CD8-positive, alpha-beta memory T cell (primary cell): ENCODE results near the gene TP73. TPM values are rescaled to one million over a fixed set of nuclear protein-coding genes. Genes with fewer than 3 reads are reported as not detected.

ENCODE experiments used
- CTCF ChIA-PET: fragments of 350-600 bp; sonication (Branson Sonifier 250); formaldehyde crosslinking; loops from one replicate; lab custom pipeline; 2021; ENCODE audit warnings: antibody characterized with exemption; lab: Charles Lee
- POLR2A ChIA-PET: fragments of 350-600 bp; sonication (Branson Sonifier 250); formaldehyde crosslinking; loops from one replicate; lab custom pipeline; 2021; ENCODE audit warnings: antibody characterized with exemption; lab: Charles Lee
- DNase-seq, 5 donors: peaks; one replicate each; pipeline versions ENCODE4 v3.0.0 to v3.0.0-alpha.2; 2020 to 2022; ENCODE audit warnings: mixed read lengths in 1 of 5
- H3K27ac ChIP-seq: one replicate; pipeline ENCODE4 v1.7.0; 2013; ENCODE audit warnings: low read depth, mild to moderate bottlenecking, low read length, moderate library complexity
- H3K27me3 ChIP-seq: 2 replicates; pipeline ENCODE4 v1.7.0; 2013; ENCODE audit warnings: low read length, mild to moderate bottlenecking; ENCODE audit not compliant: insufficient read depth, poor library complexity, severe bottlenecking
- H3K36me3 ChIP-seq: 2 replicates; pipeline ENCODE4 v1.7.0; 2013; ENCODE audit warnings: mild to moderate bottlenecking, low read length, moderate library complexity; ENCODE audit not compliant: insufficient read depth
- H3K4me1 ChIP-seq: 2 replicates; pipeline ENCODE4 v1.7.0; 2013; ENCODE audit warnings: mild to moderate bottlenecking, low read length, moderate library complexity; ENCODE audit not compliant: insufficient read depth
- H3K4me3 ChIP-seq: 2 replicates; pipeline ENCODE4 v1.7.0; 2013; ENCODE audit warnings: mild to moderate bottlenecking, low read length
- H3K9me3 ChIP-seq: 2 replicates; pipeline ENCODE4 v1.7.0; 2013; ENCODE audit warnings: mild to moderate bottlenecking, low read length
- H3K27ac Mint-ChIP-seq, 8 donors: one replicate each; pipeline ENCODE4 v1.8.0; 2020 to 2021; ENCODE audit warnings: mixed read lengths in 8 of 8, mild to moderate bottlenecking in 6 of 8, inconsistent platforms in 3 of 8, moderate library complexity in 3 of 8
- H3K27me3 Mint-ChIP-seq, 2 donors: one replicate each; pipeline ENCODE4 v1.8.0; 2020 to 2021; ENCODE audit warnings: mixed read lengths in 2 of 2, mild to moderate bottlenecking in 1 of 2, moderate library complexity in 1 of 2
- H3K36me3 Mint-ChIP-seq, 3 donors: one replicate each; pipeline ENCODE4 v1.8.0; 2020 to 2021; ENCODE audit warnings: mixed read lengths in 3 of 3, inconsistent platforms in 1 of 3, mild to moderate bottlenecking in 1 of 3
- H3K4me1 Mint-ChIP-seq, 3 donors: one replicate each; pipeline ENCODE4 v1.8.0; 2020 to 2021; ENCODE audit warnings: mixed read lengths in 3 of 3, inconsistent platforms in 1 of 3, mild to moderate bottlenecking in 1 of 3
- H3K4me3 Mint-ChIP-seq, 7 donors: one replicate each; pipeline ENCODE4 v1.8.0; 2020 to 2021; ENCODE audit warnings: mixed read lengths in 7 of 7, mild to moderate bottlenecking in 6 of 7, moderate library complexity in 4 of 7, inconsistent platforms in 2 of 7
- H3K9me3 Mint-ChIP-seq, 5 donors: one replicate each; pipeline ENCODE4 v1.8.0; 2020 to 2022; ENCODE audit warnings: mixed read lengths in 5 of 5, mild to moderate bottlenecking in 3 of 5, moderate library complexity in 2 of 5, inconsistent platforms in 1 of 5
- polyA plus RNA-seq: library from polyadenylated mRNA; unstranded; fragments of 300-500 nt; fragmentation: Illumina TruSeq; gene quantifications from one replicate; pipeline ENCODE4 v1.2.3, GENCODE V29; 2021
- total RNA-seq, 2 experiments: library from RNA; stranded (reverse); gene quantifications; one replicate each; pipeline ENCODE4 v1.2.3, GENCODE V29; 2021

The TP73 gene
- total and polyA plus RNA-seq, 3 experiments from 2014 or later, result 0.20 to 0.63 (median 0.49) TPM

GRCh38 chr1:3749512-3749911 is 97.2 kb downstream of the TP73 start:
- no peaks in the 10 kb centered on the region for H3K9me3 Mint-ChIP-seq
- POLR2A ChIA-PET, result no interaction called here
- H3K27ac Mint-ChIP-seq, result no peak overlapping the region

GRCh38 chr1:3750741-3751140 is 98.4 kb downstream of the TP73 start:
- Histone ChIP-seq H3K4me3 (no peak overlapping the region), H3K9me3 (no peaks in the 10 kb centered on the region), H3K4me1 (peaks cover 9% of the 10 kb centered on the region), H3K27ac (no peak overlapping the region), H3K27me3 (no peaks in the 10 kb centered on the region), H3K36me3 (no peaks in the 10 kb centered on the region)
- ChIA-PET POLR2A (no interaction called here), CTCF (no interaction called here)
- Mint-ChIP-seq H3K4me3 (peak overlapping the region in 1 of 7 donors; percentile 51), H3K27me3 (peaks cover 0 to 9% of the 10 kb centered on the region in 2 donors), H3K9me3 (no peaks in the 10 kb centered on the region), H3K27ac (no peak overlapping the region), H3K36me3 (no peaks in the 10 kb centered on the region), H3K4me1 (peaks cover 14 to 22% (median 19%) of the 10 kb centered on the region in 3 donors)
- no peak for DNase-seq

More at GRCh38 chr1:3749512-3749911, 97.2 kb downstream of the TP73 start:
- H3K27ac ChIP-seq, result no peak overlapping the region
- DNase-seq, result no peak
- peaks cover 0 to 6% of the 10 kb centered on the region in 2 donors for H3K27me3 Mint-ChIP-seq
- peaks cover 9% of the 10 kb centered on the region for H3K4me1 ChIP-seq
- H3K9me3 ChIP-seq, result no peaks in the 10 kb centered on the region
- H3K4me3 Mint-ChIP-seq, result no peak overlapping the region
- H3K27me3 ChIP-seq, result no peaks in the 10 kb centered on the region
- no peak overlapping the region for H3K4me3 ChIP-seq
- CTCF ChIA-PET, result interaction anchor here (1.2 kb wide), 1 partner anchor 259 kb away, joined by 4 read pairs; no protein-coding TSS in a partner anchor
- H3K4me1 Mint-ChIP-seq, result peaks cover 19 to 34% (median 27%) of the 10 kb centered on the region in 3 donors
- no peaks in the 10 kb centered on the region for H3K36me3 ChIP-seq
- H3K36me3 Mint-ChIP-seq, result no peaks in the 10 kb centered on the region

- no peaks in the 10 kb centered on the region for H3K36me3 ChIP-seq
- POLR2A ChIA-PET, result no interaction called here
- H3K27me3 Mint-ChIP-seq, result peaks cover 9 to 12% of the 10 kb centered on the region in 2 donors
Observed at GRCh38 chr1:3752400-3752945, 100.2 kb downstream of the TP73 start, which contains the start of gene CCDC27. TSS of gene CCDC27 (plus strand) at chr1:3752450. CDS start at chr1:3752482, 32 bp downstream.

GRCh38 chr1:3753656-3754454 is 101.5 kb downstream of the TP73 start:
- H3K27ac ChIP-seq, result no peak overlapping the region
- H3K4me1 ChIP-seq, result no peaks in the 10 kb centered on the region
- no peaks in the 10 kb centered on the region for H3K36me3 Mint-ChIP-seq
- H3K27me3 ChIP-seq, result no peaks in the 10 kb centered on the region
- H3K4me1 Mint-ChIP-seq, result peaks cover 0 to 1% (median 0%) of the 10 kb centered on the region in 3 donors
- CTCF ChIA-PET, result no interaction called here
- H3K9me3 Mint-ChIP-seq, result no peaks in the 10 kb centered on the region
- H3K36me3 ChIP-seq, result no peaks in the 10 kb centered on the region
- no peaks in the 10 kb centered on the region for H3K9me3 ChIP-seq
- POLR2A ChIA-PET, result no interaction called here
- peak in 1 of 5 donors; percentile 40 for DNase-seq
- peaks cover 9 to 12% of the 10 kb centered on the region in 2 donors for H3K27me3 Mint-ChIP-seq
- H3K4me3 Mint-ChIP-seq, result no peak overlapping the region
- H3K27ac Mint-ChIP-seq, result no peak overlapping the region
- H3K4me3 ChIP-seq, result no peak overlapping the region

More at GRCh38 chr1:3752400-3752945, 100.2 kb downstream of the TP73 start, which contains the start of gene CCDC27:
- no peaks in the 10 kb centered on the region for H3K36me3 Mint-ChIP-seq
- Histone ChIP-seq H3K9me3 (no peaks in the 10 kb centered on the region), H3K4me3 (no peak within 1 kb of the TSS), H3K27me3 (no peaks in the 10 kb centered on the region), H3K4me1 (peaks cover 8% of the 10 kb centered on the region), H3K27ac (no peak within 1 kb of the TSS)
- H3K4me3 Mint-ChIP-seq, result peak within 1 kb of the TSS in 1 of 7 donors; percentile 50
- H3K4me1 Mint-ChIP-seq, result peaks cover 9 to 10% (median 9%) of the 10 kb centered on the region in 3 donors
- no peak for DNase-seq
- H3K9me3 Mint-ChIP-seq, result no peaks in the 10 kb centered on the region
- CTCF ChIA-PET, result interaction anchor here (0.7 kb wide), 1 partner anchor 28 kb away, joined by 3 read pairs; no protein-coding TSS in a partner anchor
- no peak within 1 kb of the TSS for H3K27ac Mint-ChIP-seq

- peak in 1 of 5 donors; percentile 19 for DNase-seq
- POLR2A ChIA-PET, result no interaction called here
- Mint-ChIP-seq H3K27ac (no peak overlapping the region), H3K4me1 (no peaks in the 10 kb centered on the region), H3K36me3 (no peaks in the 10 kb centered on the region), H3K4me3 (no peak overlapping the region), H3K9me3 (peaks cover 0 to 7% (median 3%) of the 10 kb centered on the region in 5 donors), H3K27me3 (peaks cover 21 to 31% of the 10 kb centered on the region in 2 donors)
- Histone ChIP-seq H3K27ac (no peak overlapping the region), H3K4me3 (no peak overlapping the region), H3K36me3 (no peaks in the 10 kb centered on the region), H3K27me3 (no peaks in the 10 kb centered on the region), H3K9me3 (no peaks in the 10 kb centered on the region), H3K4me1 (no peaks in the 10 kb centered on the region)
- CTCF ChIA-PET, result no interaction called here
Observed at GRCh38 chr1:3756394-3756793, 104.1 kb downstream of the TP73 start.

- ChIA-PET POLR2A (interaction anchor here (0.7 kb wide), 1 partner anchor 221 kb away, joined by 4 read pairs; no protein-coding TSS in a partner anchor), CTCF (interaction anchor here (2.4 kb wide), 1 partner anchor 35 kb away, joined by 6 read pairs; no protein-coding TSS in a partner anchor)
- Histone ChIP-seq H3K36me3 (no peaks in the 10 kb centered on the region), H3K4me3 (no peak overlapping the region), H3K27ac (no peak overlapping the region), H3K27me3 (no peaks in the 10 kb centered on the region), H3K4me1 (no peaks in the 10 kb centered on the region), H3K9me3 (no peaks in the 10 kb centered on the region)
- Mint-ChIP-seq H3K27me3 (peaks cover 18 to 35% of the 10 kb centered on the region in 2 donors), H3K27ac (no peak overlapping the region), H3K4me1 (no peaks in the 10 kb centered on the region), H3K9me3 (peaks cover 0 to 7% (median 3%) of the 10 kb centered on the region in 5 donors), H3K36me3 (no peaks in the 10 kb centered on the region), H3K4me3 (no peak overlapping the region)
- no peak for DNase-seq
Observed at GRCh38 chr1:3759164-3759563, 106.8 kb downstream of the TP73 start.

GRCh38 chr1:3759796-3760195 is 107.5 kb downstream of the TP73 start:
- H3K36me3 Mint-ChIP-seq, result no peaks in the 10 kb centered on the region
- no peaks in the 10 kb centered on the region for H3K36me3 ChIP-seq
- H3K27me3 ChIP-seq, result no peaks in the 10 kb centered on the region
- ChIA-PET POLR2A (no interaction called here), CTCF (interaction anchor here (2.4 kb wide), 1 partner anchor 35 kb away, joined by 6 read pairs; no protein-coding TSS in a partner anchor)
- no peak overlapping the region for H3K4me3 ChIP-seq
- peaks cover 0 to 7% (median 3%) of the 10 kb centered on the region in 5 donors for H3K9me3 Mint-ChIP-seq
- H3K27ac ChIP-seq, result no peak overlapping the region
- no peak overlapping the region for H3K27ac Mint-ChIP-seq
- peaks cover 18 to 39% of the 10 kb centered on the region in 2 donors for H3K27me3 Mint-ChIP-seq
- H3K4me1 Mint-ChIP-seq, result no peaks in the 10 kb centered on the region
- no peaks in the 10 kb centered on the region for H3K9me3 ChIP-seq
- no peaks in the 10 kb centered on the region for H3K4me1 ChIP-seq
- DNase-seq, result no peak
- H3K4me3 Mint-ChIP-seq, result no peak overlapping the region
